HEK293 (cell line): ENCODE results near the gene KCNK1.

Experiments
- CTCF ChIP-seq: fragments of 450-650 bp; formaldehyde crosslinking; IDR thresholded peaks from 2 replicates; pipeline ENCODE4 v1.5.1; 2016; ENCODE audit warnings: missing biosample characterization, missing genetic modification characterization
- FEZF1 ChIP-seq: fragments of 450-650 bp; formaldehyde crosslinking; IDR thresholded peaks from 2 replicates; pipeline ENCODE4 v1.5.1; 2016; ENCODE audit warnings: missing biosample characterization, missing genetic modification characterization
- IKZF3 ChIP-seq: fragments of 450-650 bp; IDR thresholded peaks from 2 replicates; pipeline ENCODE4 v1.5.0; 2018; ENCODE audit warnings: missing biosample characterization, mild to moderate bottlenecking, missing genetic modification characterization, moderate library complexity
- KLF1 ChIP-seq: fragments of 450-650 bp; formaldehyde crosslinking; IDR thresholded peaks from 2 replicates; pipeline ENCODE4 v1.5.1; 2016; ENCODE audit warnings: missing biosample characterization, missing genetic modification characterization
- KLF9 ChIP-seq: fragments of 450-650 bp; formaldehyde crosslinking; IDR thresholded peaks from 2 replicates; pipeline ENCODE4 v1.5.1; 2016; ENCODE audit warnings: missing biosample characterization, missing genetic modification characterization, low read depth
- MZF1 ChIP-seq: fragments of 450-650 bp; formaldehyde crosslinking; IDR thresholded peaks from 2 replicates; pipeline ENCODE4 v1.5.1; 2017; ENCODE audit warnings: missing biosample characterization, missing genetic modification characterization, borderline replicate concordance
- OSR2 ChIP-seq: fragments of 450-650 bp; formaldehyde crosslinking; IDR thresholded peaks from 2 replicates; pipeline ENCODE4 v1.5.1; 2016; ENCODE audit warnings: missing biosample characterization, missing genetic modification characterization
- PRDM2 ChIP-seq: fragments of 450-650 bp; formaldehyde crosslinking; IDR thresholded peaks from 2 replicates; pipeline ENCODE4 v1.5.1; 2016; ENCODE audit warnings: missing biosample characterization, missing genetic modification characterization, borderline replicate concordance
- ZBTB20 ChIP-seq: fragments of 450-650 bp; formaldehyde crosslinking; IDR thresholded peaks from 2 replicates; pipeline ENCODE4 v1.5.1; 2016; ENCODE audit warnings: missing biosample characterization, missing genetic modification characterization
- ZBTB49 ChIP-seq: fragments of 450-650 bp; formaldehyde crosslinking; IDR thresholded peaks from 2 replicates; pipeline ENCODE4 v1.5.1; 2016; ENCODE audit warnings: missing biosample characterization, missing genetic modification characterization, low read depth
- ZFP37 ChIP-seq: fragments of 450-650 bp; formaldehyde crosslinking; IDR thresholded peaks from 2 replicates; pipeline ENCODE4 v1.5.1; 2016; ENCODE audit warnings: missing biosample characterization, missing genetic modification characterization
- ZNF157 ChIP-seq: fragments of 450-650 bp; formaldehyde crosslinking; IDR thresholded peaks from 2 replicates; pipeline ENCODE4 v1.5.1; 2016; ENCODE audit warnings: missing biosample characterization, missing genetic modification characterization
- ZNF175 ChIP-seq: fragments of 450-650 bp; formaldehyde crosslinking; IDR thresholded peaks from 2 replicates; pipeline ENCODE4 v1.5.1; 2016; ENCODE audit warnings: missing biosample characterization, missing genetic modification characterization
- ZNF223 ChIP-seq: fragments of 450-650 bp; formaldehyde crosslinking; IDR thresholded peaks from 2 replicates; pipeline ENCODE4 v1.5.1; 2016; ENCODE audit warnings: missing biosample characterization, missing genetic modification characterization
- ZNF239 ChIP-seq: fragments of 450-650 bp; formaldehyde crosslinking; IDR thresholded peaks from 2 replicates; pipeline ENCODE4 v1.5.1; 2016; ENCODE audit warnings: missing biosample characterization, missing genetic modification characterization
- ZNF274 ChIP-seq, 2 experiments: fragments of 200-500 bp in 1 of 2; fragments of 450-650 bp in 1 of 2; sonication (Bioruptor generic) in 1 of 2; formaldehyde crosslinking in 1 of 2; IDR thresholded peaks; 2 replicates each; pipeline versions ENCODE4 v1.5.1 to v1.6.1; 2014 to 2016; ENCODE audit warnings: borderline replicate concordance in 1 of 2, inconsistent platforms in 1 of 2, low read length in 1 of 2, missing biosample characterization in 1 of 2, missing genetic modification characterization in 1 of 2
- ZNF366 ChIP-seq: fragments of 450-650 bp; formaldehyde crosslinking; conservative IDR thresholded peaks from 2 replicates; pipeline ENCODE4 v1.5.1; 2016; ENCODE audit warnings: missing biosample characterization, missing genetic modification characterization
- ZNF423 ChIP-seq: fragments of 450-650 bp; formaldehyde crosslinking; IDR thresholded peaks from 2 replicates; pipeline ENCODE4 v1.5.1; 2016; ENCODE audit warnings: missing biosample characterization, missing genetic modification characterization
- ZNF513 ChIP-seq: fragments of 450-650 bp; IDR thresholded peaks from 2 replicates; pipeline ENCODE4 v1.5.1; 2018; ENCODE audit warnings: missing biosample characterization, missing genetic modification characterization
- ZNF549 ChIP-seq: fragments of 450-650 bp; IDR thresholded peaks from 2 replicates; pipeline ENCODE4 v1.5.1; 2018; ENCODE audit warnings: missing biosample characterization, missing genetic modification characterization, mild to moderate bottlenecking, inconsistent platforms, moderate library complexity
- ZNF580 ChIP-seq: fragments of 450-650 bp; formaldehyde crosslinking; IDR thresholded peaks from 2 replicates; pipeline ENCODE4 v1.5.1; 2016; ENCODE audit warnings: missing biosample characterization, missing genetic modification characterization
- ZNF596 ChIP-seq: fragments of 450-650 bp; IDR thresholded peaks from 2 replicates; pipeline ENCODE4 v1.5.0; 2018; ENCODE audit warnings: missing biosample characterization, mild to moderate bottlenecking, missing genetic modification characterization, moderate library complexity
- ZNF692 ChIP-seq: fragments of 450-650 bp; formaldehyde crosslinking; IDR thresholded peaks from 2 replicates; pipeline ENCODE4 v1.5.1; 2016; ENCODE audit warnings: missing biosample characterization, missing genetic modification characterization
- ZSCAN30 ChIP-seq: fragments of 450-650 bp; IDR thresholded peaks from 2 replicates; pipeline ENCODE4 v1.5.1; 2018; ENCODE audit warnings: missing biosample characterization, mild to moderate bottlenecking, missing genetic modification characterization, moderate library complexity
- ZSCAN4 ChIP-seq: fragments of 450-650 bp; formaldehyde crosslinking; IDR thresholded peaks from 2 replicates; pipeline ENCODE4 v1.5.1; 2017; ENCODE audit warnings: missing biosample characterization, missing genetic modification characterization

The KCNK1 gene

GRCh38 chr1:233654658-233655280 lies 40.9 kb downstream of the KCNK1 start (continued):
- peak; percentile 72 for TF ChIP-seq FEZF1 (tag by site-specific recombination)
- no peak for TF ChIP-seq ZNF223 (tag by site-specific recombination)
- TF ChIP-seq KLF1 = 0 out of 2 replicates have a peak, but pooled peaks have one; percentile 17
- TF ChIP-seq ZSCAN4 (tag by site-specific recombination) = no peak
- TF ChIP-seq ZBTB49 (tag by site-specific recombination) = no peak
- no peak for TF ChIP-seq OSR2 (tag by site-specific recombination)
- no peak for TF ChIP-seq ZNF239
- TF ChIP-seq ZFP37 (tag by site-specific recombination) = no peak
- TF ChIP-seq ZNF580 (tag by site-specific recombination) = no peak
- no peak for TF ChIP-seq ZNF423 (tag by site-specific recombination)
- no peak for TF ChIP-seq KLF9 (tag by site-specific recombination)
- TF ChIP-seq ZNF366 (tag by site-specific recombination) = 0 out of 2 replicates have a peak, but pooled peaks have one; percentile 36
- TF ChIP-seq ZNF596 (tag by site-specific recombination) = 0 out of 2 replicates have a peak, but pooled peaks have one; percentile 14
- TF ChIP-seq IKZF3 = no peak
- TF ChIP-seq PRDM2 = no peak
- no peak for TF ChIP-seq ZNF157 (tag by site-specific recombination)
- no peak for TF ChIP-seq MZF1
- no peak for TF ChIP-seq ZNF175 (tag by site-specific recombination)
- no peak for TF ChIP-seq ZNF513 (tag by site-specific recombination)
- TF ChIP-seq ZSCAN30 (tag by site-specific recombination) = no peak
- no peak for TF ChIP-seq ZNF692 (tag by site-specific recombination)
- TF ChIP-seq ZNF274 (IDR thresholded peaks at IDR 0.05; ENCODE audit: low read length) = no peak
- TF ChIP-seq ZNF274 (tag by site-specific recombination; IDR thresholded peaks at IDR 0.05; ENCODE audit: borderline replicate concordance) = no peak
- no peak for TF ChIP-seq ZNF549 (tag by site-specific recombination)
- TF ChIP-seq ZBTB20 = no peak
- no peak for TF ChIP-seq CTCF
